Fibroblast of skin of abdomen (primary cell): ENCODE data around the gene MAP3K8.
"Not testable (repeated sequence)": the region's sequence is repeated elsewhere in the genome, so short reads cannot be mapped to it uniquely, and the experiment has no call there.

Experiments
- DNase-seq: peaks from one replicate; pipeline ENCODE4 v3.0.0-alpha.2; 2013

Gene MAP3K8

GRCh38 chr10:30447125-30447799, 13.3 kb downstream of the MAP3K8 start:
- peak; percentile 79 for DNase-seq

- no peak for DNase-seq
Observed at GRCh38 chr10:30448092-30448491, 14.1 kb downstream of the MAP3K8 start.

- DNase-seq = no peak
Observed at GRCh38 chr10:30453764-30454527, 20.0 kb downstream of the MAP3K8 start.

- DNase-seq = peak; percentile 93
Observed at GRCh38 chr10:30454744-30455510, 20.9 kb downstream of the MAP3K8 start.

GRCh38 chr10:30455816-30456215, 21.8 kb downstream of the MAP3K8 start:
- DNase-seq = no peak

GRCh38 chr10:30456266-30456665, 22.3 kb downstream of the MAP3K8 start:
- no peak for DNase-seq

GRCh38 chr10:30459283-30459682, 25.3 kb downstream of the MAP3K8 start:
- no peak for DNase-seq

GRCh38 chr10:30460121-30460520, 26.1 kb downstream of the MAP3K8 start:
- no peak for DNase-seq

GRCh38 chr10:30462513-30462912, 28.5 kb downstream of the MAP3K8 start:
- no peak for DNase-seq

GRCh38 chr10:30463944-30464451, 30.0 kb downstream of the MAP3K8 start:
- DNase-seq = peak; percentile 14

GRCh38 chr10:30464675-30465074, 30.7 kb downstream of the MAP3K8 start:
- DNase-seq = no peak

GRCh38 chr10:30466445-30466844, 32.5 kb downstream of the MAP3K8 start:
- no peak for DNase-seq

- no peak for DNase-seq
Observed at GRCh38 chr10:30467651-30468338, 33.8 kb downstream of the MAP3K8 start.

GRCh38 chr10:30472414-30473155, 38.6 kb downstream of the MAP3K8 start:
- no peak for DNase-seq

- DNase-seq = not testable (repeated sequence)
Observed at GRCh38 chr10:30475515-30475914, 41.5 kb downstream of the MAP3K8 start.

GRCh38 chr10:30476511-30477155, 42.6 kb downstream of the MAP3K8 start:
- no peak for DNase-seq

- DNase-seq = not testable (repeated sequence)
Observed at GRCh38 chr10:30479513-30479912, 45.5 kb downstream of the MAP3K8 start.

GRCh38 chr10:30481603-30482002, 47.6 kb downstream of the MAP3K8 start:
- no peak for DNase-seq

- DNase-seq = no peak
Observed at GRCh38 chr10:30488316-30488715, 54.3 kb downstream of the MAP3K8 start.

- DNase-seq = no peak
Observed at GRCh38 chr10:30489346-30489745, 55.4 kb downstream of the MAP3K8 start.

GRCh38 chr10:30490289-30491000, 56.5 kb downstream of the MAP3K8 start:
- no peak for DNase-seq
